GM18519 (cell line): Measurements from ENCODE around the gene ADCY7.

Experiments
- ATAC-seq: cut with Tn5 transposase; IDR thresholded peaks from one replicate; pipeline ENCODE4 v1.9.1; 2021; ENCODE audit warnings: mild to moderate bottlenecking, moderate library complexity; ENCODE audit not compliant: unreplicated experiment, low FRiP score

ADCY7 gene

GRCh38 chr16:50365791-50366575 is 99.6 kb downstream of the ADCY7 start:
- ATAC-seq = no peak
